Ovary (tissue), 3 donors: Measurements from ENCODE around the gene COL5A1.

ENCODE experiments used
- POLR2A ChIP-seq: fragments of 450-650 bp; IDR thresholded peaks from one replicate; pipeline ENCODE4 v1.6.1; 2017; ENCODE audit warnings: antibody characterized with exemption, mild to moderate bottlenecking, moderate library complexity
- TF ChIP-seq, protein P1 (sequence below), 3 donors: fragments of 450-650 bp in 2 of 3; fragments of 200-600 bp in 1 of 3; IDR thresholded peaks; one replicate each; pipeline versions ENCODE4 v1.5.1 to v1.8.0; 2016 to 2022; ENCODE audit warnings: antibody characterized with exemption in 3 of 3, mild to moderate bottlenecking in 1 of 3
- donor health status: DM: no; HTN: no; CAD: no.

DNA sequence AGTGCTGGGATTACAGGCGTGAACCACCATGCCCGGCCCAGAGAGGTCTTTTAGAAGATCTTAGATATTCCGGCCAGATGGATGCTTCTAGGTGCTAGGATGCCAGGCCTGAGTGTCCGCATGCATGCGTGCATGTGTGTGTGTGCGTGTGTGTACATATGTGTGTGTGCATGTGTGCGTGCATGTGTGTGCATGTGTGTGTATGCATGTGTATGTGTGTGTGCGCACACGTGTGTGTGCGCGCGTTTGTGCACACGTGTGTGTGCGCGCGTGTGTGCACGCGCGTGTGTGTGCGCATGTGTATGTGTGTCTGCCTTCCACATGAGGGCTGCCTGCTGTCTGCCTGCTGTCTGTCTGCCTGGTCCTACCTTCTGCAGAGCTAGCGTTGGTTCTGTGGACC, 151.0 kb downstream of the COL5A1 start:
- TF ChIP-seq, protein P1, sequence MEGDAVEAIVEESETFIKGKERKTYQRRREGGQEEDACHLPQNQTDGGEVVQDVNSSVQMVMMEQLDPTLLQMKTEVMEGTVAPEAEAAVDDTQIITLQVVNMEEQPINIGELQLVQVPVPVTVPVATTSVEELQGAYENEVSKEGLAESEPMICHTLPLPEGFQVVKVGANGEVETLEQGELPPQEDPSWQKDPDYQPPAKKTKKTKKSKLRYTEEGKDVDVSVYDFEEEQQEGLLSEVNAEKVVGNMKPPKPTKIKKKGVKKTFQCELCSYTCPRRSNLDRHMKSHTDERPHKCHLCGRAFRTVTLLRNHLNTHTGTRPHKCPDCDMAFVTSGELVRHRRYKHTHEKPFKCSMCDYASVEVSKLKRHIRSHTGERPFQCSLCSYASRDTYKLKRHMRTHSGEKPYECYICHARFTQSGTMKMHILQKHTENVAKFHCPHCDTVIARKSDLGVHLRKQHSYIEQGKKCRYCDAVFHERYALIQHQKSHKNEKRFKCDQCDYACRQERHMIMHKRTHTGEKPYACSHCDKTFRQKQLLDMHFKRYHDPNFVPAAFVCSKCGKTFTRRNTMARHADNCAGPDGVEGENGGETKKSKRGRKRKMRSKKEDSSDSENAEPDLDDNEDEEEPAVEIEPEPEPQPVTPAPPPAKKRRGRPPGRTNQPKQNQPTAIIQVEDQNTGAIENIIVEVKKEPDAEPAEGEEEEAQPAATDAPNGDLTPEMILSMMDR (IDR thresholded peaks at IDR 0.05): no peak
- TF ChIP-seq POLR2A: no peak
